ENCODE results near the gene RAD9A.

The RAD9A gene

GRCh38 chr11:67364783-67365722 lies 26.7 kb upstream of the RAD9A start:
- H3K27ac ChIP-seq = no peak overlapping the region
- no peaks in the 10 kb centered on the region for H3K36me3 ChIP-seq
- TF ChIP-seq, protein P1, sequence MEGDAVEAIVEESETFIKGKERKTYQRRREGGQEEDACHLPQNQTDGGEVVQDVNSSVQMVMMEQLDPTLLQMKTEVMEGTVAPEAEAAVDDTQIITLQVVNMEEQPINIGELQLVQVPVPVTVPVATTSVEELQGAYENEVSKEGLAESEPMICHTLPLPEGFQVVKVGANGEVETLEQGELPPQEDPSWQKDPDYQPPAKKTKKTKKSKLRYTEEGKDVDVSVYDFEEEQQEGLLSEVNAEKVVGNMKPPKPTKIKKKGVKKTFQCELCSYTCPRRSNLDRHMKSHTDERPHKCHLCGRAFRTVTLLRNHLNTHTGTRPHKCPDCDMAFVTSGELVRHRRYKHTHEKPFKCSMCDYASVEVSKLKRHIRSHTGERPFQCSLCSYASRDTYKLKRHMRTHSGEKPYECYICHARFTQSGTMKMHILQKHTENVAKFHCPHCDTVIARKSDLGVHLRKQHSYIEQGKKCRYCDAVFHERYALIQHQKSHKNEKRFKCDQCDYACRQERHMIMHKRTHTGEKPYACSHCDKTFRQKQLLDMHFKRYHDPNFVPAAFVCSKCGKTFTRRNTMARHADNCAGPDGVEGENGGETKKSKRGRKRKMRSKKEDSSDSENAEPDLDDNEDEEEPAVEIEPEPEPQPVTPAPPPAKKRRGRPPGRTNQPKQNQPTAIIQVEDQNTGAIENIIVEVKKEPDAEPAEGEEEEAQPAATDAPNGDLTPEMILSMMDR (IDR thresholded peaks at IDR 0.05) = no peak
- H3K4me3 ChIP-seq (ENCODE audit: low read depth in 1 of 2, low read length in 1 of 2) = no peak overlapping the region
- H3K27me3 ChIP-seq = no peaks in the 10 kb centered on the region
- peaks cover 14 to 21% of the 10 kb centered on the region in 2 experiments for H3K4me1 ChIP-seq (ENCODE audit: control insufficient read depth in 1 of 2, insufficient read depth in 1 of 2, low read depth in 1 of 2, low read length in 1 of 2)
- H3K9me3 ChIP-seq = no peaks in the 10 kb centered on the region

- Histone ChIP-seq H3K4me1 (ENCODE audit: control insufficient read depth in 1 of 2, insufficient read depth in 1 of 2, low read depth in 1 of 2, low read length in 1 of 2) (peaks cover 22 to 29% of the 10 kb centered on the region in 2 experiments), H3K27ac (no peak overlapping the region), H3K4me3 (ENCODE audit: low read depth in 1 of 2, low read length in 1 of 2) (no peak overlapping the region), H3K36me3 (no peaks in the 10 kb centered on the region), H3K9me3 (no peaks in the 10 kb centered on the region), H3K27me3 (no peaks in the 10 kb centered on the region)
- TF ChIP-seq, protein P1 (IDR thresholded peaks at IDR 0.05) = no peak
Observed at GRCh38 chr11:67365736-67366444, 25.9 kb upstream of the RAD9A start.

GRCh38 chr11:67366546-67366945 lies 25.2 kb upstream of the RAD9A start:
- Histone ChIP-seq H3K9me3 (no peaks in the 10 kb centered on the region), H3K4me1 (ENCODE audit: control insufficient read depth in 1 of 2, insufficient read depth in 1 of 2, low read depth in 1 of 2, low read length in 1 of 2) (peaks cover 28 to 36% of the 10 kb centered on the region in 2 experiments), H3K4me3 (ENCODE audit: low read depth in 1 of 2, low read length in 1 of 2) (no peak overlapping the region), H3K27ac (no peak overlapping the region), H3K36me3 (no peaks in the 10 kb centered on the region), H3K27me3 (no peaks in the 10 kb centered on the region)
- TF ChIP-seq, protein P1 (IDR thresholded peaks at IDR 0.05) = no peak

DNA sequence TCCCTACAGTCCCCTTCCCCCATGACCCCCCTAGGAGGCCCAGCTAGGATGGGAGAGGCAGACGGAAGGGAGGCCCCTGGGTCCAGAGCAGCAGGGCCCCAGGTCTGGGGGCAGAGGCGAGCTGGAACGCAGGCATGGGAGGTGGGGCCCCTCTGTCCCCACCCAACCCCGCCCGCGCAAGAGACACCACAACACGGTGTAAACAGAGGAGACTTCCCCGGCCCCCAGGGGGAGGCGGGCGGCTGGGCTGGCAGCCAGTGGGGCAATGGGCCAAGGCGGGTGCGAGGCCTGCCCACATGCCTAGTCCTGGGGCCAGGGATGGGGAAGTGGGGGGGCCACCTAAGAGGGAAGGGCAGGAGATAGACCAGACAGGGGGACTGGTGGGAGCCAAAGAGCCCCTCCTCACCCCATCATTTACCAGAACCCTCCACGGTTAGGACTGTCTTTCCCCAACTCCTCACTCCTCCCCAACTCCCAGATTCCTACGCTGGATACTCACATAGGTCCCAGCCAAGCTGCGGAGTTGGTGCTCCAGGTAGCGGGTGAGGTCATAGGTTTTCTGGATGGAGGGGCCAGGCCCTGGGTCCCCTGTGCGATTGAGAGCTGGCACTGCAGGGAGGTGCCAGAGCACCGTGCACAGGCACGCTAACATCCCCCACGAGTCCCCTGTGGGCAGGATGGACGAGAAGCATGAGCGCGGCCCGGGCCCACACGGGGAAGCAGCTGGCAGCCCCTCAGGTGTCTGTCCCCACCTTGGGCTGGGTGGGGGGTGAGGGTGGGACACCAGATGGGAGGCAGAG lies 24.6 kb upstream of the RAD9A start:
- peaks cover 34 to 42% of the 10 kb centered on the region in 2 experiments for H3K4me1 ChIP-seq (ENCODE audit: control insufficient read depth in 1 of 2, insufficient read depth in 1 of 2, low read depth in 1 of 2, low read length in 1 of 2)

More for the DNA sequence above, 24.6 kb upstream of the RAD9A start:
- Histone ChIP-seq H3K27me3 (no peaks in the 10 kb centered on the region), H3K27ac (no peak overlapping the region), H3K9me3 (no peaks in the 10 kb centered on the region), H3K4me3 (ENCODE audit: low read depth in 1 of 2, low read length in 1 of 2) (no peak overlapping the region), H3K36me3 (no peaks in the 10 kb centered on the region)
- TF ChIP-seq, protein P1 (IDR thresholded peaks at IDR 0.05) = no peak

Data from neutrophil (primary cell).